OCI-LY7 (cell line): Measurements from ENCODE around the gene C2.

Source experiments
- CTCF ChIP-seq: fragments of 200-600 bp; sonication (generic); conservative IDR thresholded peaks from 2 replicates; pipeline ENCODE4 v1.5.1; 2014; ENCODE audit warnings: mild to moderate bottlenecking, antibody characterized with exemption, low read length, moderate library complexity, mixed read lengths
- EZH2phosphoT487 ChIP-seq: fragments of 200-600 bp; sonication (generic); IDR thresholded peaks from 2 replicates; pipeline ENCODE4 v1.6.1; 2018; ENCODE audit warnings: low read depth, borderline replicate concordance, mild to moderate bottlenecking, mixed run types, antibody characterized with exemption, low read length, moderate library complexity, mixed read lengths

GRCh38 chr6:31952890-31953289 is 25.4 kb downstream of the C2 start:
- TF ChIP-seq CTCF (no peak), EZH2phosphoT487 (no peak)
